Measurements from ENCODE around the gene AFAP1L1.

DNA sequence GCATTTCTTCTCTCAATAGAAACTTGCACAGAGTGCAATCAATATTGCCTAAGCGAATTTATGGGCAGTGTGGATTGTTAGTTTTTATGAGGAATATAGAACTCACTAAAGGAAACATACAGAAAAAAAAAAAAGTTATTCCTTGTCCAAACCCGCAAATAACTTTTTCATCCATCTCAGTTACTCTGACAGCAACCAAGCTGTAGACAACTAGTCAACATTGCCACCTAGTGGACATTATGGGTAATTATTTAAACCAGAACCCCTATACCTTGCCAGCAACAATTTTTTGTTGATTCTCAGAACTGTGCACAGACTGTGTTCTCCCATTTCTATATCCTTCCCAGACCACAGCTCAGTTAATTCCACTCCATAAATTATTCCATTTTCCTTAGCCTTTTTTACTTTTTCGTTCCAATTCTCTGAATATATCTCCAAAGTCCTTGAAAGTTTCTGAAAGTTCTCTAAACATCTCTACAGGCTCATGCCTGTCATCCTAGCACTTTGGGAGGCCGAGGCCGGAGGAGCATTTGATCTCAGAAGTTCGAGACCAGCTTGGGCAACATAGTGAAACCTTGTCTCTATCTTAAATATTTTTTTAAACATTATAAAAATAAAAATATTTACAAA is 2.6 kb upstream of the AFAP1L1 start:
- TF ChIP-seq, protein P1, sequence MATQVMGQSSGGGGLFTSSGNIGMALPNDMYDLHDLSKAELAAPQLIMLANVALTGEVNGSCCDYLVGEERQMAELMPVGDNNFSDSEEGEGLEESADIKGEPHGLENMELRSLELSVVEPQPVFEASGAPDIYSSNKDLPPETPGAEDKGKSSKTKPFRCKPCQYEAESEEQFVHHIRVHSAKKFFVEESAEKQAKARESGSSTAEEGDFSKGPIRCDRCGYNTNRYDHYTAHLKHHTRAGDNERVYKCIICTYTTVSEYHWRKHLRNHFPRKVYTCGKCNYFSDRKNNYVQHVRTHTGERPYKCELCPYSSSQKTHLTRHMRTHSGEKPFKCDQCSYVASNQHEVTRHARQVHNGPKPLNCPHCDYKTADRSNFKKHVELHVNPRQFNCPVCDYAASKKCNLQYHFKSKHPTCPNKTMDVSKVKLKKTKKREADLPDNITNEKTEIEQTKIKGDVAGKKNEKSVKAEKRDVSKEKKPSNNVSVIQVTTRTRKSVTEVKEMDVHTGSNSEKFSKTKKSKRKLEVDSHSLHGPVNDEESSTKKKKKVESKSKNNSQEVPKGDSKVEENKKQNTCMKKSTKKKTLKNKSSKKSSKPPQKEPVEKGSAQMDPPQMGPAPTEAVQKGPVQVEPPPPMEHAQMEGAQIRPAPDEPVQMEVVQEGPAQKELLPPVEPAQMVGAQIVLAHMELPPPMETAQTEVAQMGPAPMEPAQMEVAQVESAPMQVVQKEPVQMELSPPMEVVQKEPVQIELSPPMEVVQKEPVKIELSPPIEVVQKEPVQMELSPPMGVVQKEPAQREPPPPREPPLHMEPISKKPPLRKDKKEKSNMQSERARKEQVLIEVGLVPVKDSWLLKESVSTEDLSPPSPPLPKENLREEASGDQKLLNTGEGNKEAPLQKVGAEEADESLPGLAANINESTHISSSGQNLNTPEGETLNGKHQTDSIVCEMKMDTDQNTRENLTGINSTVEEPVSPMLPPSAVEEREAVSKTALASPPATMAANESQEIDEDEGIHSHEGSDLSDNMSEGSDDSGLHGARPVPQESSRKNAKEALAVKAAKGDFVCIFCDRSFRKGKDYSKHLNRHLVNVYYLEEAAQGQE (IDR thresholded peaks at IDR 0.05; ENCODE audit: low read depth, low read length) = no peak
- no peak for TF ChIP-seq STAT3 (IDR thresholded peaks at IDR 0.05; ENCODE audit: low read depth, low read length)
- TF ChIP-seq, protein P2, sequence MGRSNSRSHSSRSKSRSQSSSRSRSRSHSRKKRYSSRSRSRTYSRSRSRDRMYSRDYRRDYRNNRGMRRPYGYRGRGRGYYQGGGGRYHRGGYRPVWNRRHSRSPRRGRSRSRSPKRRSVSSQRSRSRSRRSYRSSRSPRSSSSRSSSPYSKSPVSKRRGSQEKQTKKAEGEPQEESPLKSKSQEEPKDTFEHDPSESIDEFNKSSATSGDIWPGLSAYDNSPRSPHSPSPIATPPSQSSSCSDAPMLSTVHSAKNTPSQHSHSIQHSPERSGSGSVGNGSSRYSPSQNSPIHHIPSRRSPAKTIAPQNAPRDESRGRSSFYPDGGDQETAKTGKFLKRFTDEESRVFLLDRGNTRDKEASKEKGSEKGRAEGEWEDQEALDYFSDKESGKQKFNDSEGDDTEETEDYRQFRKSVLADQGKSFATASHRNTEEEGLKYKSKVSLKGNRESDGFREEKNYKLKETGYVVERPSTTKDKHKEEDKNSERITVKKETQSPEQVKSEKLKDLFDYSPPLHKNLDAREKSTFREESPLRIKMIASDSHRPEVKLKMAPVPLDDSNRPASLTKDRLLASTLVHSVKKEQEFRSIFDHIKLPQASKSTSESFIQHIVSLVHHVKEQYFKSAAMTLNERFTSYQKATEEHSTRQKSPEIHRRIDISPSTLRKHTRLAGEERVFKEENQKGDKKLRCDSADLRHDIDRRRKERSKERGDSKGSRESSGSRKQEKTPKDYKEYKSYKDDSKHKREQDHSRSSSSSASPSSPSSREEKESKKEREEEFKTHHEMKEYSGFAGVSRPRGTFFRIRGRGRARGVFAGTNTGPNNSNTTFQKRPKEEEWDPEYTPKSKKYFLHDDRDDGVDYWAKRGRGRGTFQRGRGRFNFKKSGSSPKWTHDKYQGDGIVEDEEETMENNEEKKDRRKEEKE (IDR thresholded peaks at IDR 0.05) = no peak
- no peak for TF ChIP-seq TCF7 (IDR thresholded peaks at IDR 0.05; ENCODE audit: borderline replicate concordance)
- TF ChIP-seq, protein P3, sequence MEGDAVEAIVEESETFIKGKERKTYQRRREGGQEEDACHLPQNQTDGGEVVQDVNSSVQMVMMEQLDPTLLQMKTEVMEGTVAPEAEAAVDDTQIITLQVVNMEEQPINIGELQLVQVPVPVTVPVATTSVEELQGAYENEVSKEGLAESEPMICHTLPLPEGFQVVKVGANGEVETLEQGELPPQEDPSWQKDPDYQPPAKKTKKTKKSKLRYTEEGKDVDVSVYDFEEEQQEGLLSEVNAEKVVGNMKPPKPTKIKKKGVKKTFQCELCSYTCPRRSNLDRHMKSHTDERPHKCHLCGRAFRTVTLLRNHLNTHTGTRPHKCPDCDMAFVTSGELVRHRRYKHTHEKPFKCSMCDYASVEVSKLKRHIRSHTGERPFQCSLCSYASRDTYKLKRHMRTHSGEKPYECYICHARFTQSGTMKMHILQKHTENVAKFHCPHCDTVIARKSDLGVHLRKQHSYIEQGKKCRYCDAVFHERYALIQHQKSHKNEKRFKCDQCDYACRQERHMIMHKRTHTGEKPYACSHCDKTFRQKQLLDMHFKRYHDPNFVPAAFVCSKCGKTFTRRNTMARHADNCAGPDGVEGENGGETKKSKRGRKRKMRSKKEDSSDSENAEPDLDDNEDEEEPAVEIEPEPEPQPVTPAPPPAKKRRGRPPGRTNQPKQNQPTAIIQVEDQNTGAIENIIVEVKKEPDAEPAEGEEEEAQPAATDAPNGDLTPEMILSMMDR (IDR thresholded peaks at IDR 0.05 in 2 of 3, conservative IDR thresholded peaks at IDR 0.05 in 1 of 3; ENCODE audit: control insufficient read depth in 2 of 3, extremely low read depth in 1 of 3, insufficient read depth in 1 of 3, low read depth in 3 of 3, low read length in 3 of 3) = peak; percentile 54 to 56 (median 55)
- TF ChIP-seq POLR2A (IDR thresholded peaks at IDR 0.05; ENCODE audit: low read depth, low read length) = no peak
- TF ChIP-seq HCFC1 (IDR thresholded peaks at IDR 0.05; ENCODE audit: low read length) = no peak

Measured in GM12878 (cell line).